ENCODE results near the gene CDH11.

Gene CDH11

DNA sequence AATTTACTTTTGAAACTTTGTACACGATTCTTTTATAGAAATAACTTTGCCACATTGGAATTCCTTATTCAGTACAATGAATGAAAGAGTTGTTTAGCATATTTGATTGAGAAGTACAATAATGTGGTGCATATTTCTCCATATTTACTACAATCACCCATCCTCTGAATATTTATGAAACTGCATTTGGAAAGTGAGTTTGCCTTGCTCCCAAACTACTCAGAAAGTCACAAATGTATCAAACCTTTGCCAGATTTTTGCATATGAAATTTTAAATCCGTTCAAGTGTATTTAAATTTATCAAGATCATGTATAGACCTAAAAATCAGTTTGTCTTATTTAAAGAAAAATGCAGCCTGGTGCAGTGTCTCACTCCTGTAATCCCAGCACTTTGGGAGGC lies 148.7 kb downstream of the CDH11 start:
- no peak for DNase-seq

DNA sequence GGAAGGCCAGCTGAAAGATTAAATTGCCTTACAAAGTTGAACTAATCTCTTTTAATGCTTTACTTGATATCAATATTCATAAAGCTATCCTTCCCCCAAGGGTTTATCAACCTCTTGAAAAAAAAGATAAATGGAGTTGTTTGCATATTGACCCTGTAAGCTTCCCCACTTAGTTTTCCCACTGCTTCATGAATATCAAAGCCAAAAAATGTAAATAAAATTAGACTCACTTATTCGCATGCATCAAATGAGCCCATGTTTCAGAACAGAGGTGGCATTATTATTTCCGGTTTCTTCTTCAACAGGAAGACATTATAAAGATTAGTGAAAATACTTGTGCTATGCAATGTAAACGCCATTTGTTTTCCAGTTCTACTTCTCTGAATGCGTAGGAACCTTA lies 150.7 kb downstream of the CDH11 start:
- DNase-seq: no peak

DNA sequence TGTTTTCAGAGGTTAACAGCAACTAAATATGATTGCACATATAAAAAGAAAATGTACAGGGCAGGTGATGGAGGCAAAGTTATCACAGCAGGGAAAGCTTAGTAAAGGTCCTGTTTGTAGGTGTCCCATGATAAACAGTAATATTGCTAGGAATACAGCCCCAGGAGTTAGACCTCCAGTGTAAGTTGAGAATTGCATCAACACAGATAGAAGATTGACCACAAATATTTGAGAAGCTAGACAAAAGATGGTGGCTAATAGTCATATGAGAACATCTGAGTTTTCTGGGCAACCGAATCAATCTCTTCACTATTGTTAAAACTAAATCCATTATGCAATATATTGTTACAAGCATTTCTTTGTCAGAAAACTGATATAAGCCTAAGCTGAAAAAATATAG lies 152.6 kb downstream of the CDH11 start:
- no peak for DNase-seq

DNA sequence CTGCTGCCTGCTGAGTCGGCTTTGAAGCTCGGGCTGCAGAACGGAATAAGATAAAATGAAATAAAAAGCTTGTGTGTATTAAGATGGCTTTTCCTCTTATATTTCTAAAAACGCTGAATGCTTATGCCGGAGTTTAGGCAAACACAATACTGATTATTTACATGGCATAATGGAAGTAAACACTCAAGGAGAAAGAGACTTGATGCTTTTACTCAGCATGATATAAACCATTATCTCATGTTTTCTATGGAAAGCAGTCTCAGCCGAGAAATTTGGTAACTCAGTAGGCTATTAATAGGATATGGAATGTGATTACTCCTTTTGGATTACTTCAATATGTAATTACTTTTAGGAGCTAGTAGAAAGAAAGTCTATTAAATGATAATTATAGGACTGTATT lies 153.3 kb downstream of the CDH11 start:
- no peak for DNase-seq

DNA sequence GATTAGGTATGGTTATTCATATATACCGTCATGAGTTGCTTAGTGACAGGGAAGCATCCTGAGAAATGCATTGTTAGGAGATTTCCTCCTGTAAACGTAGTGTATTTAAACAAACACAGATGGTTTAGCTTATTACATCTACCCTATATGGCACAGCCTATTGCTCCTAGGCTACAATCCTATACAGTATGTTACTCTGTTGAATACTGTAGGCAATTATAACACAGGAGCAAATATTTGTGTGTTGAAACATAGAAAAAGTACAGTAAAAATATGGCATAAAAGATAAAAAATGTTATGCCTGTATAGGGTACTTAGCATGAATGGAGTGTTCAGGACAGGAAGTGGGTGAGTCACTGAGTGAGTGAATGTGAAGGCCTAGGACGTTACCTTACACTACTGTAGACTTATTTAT lies 157.7 kb downstream of the CDH11 start:
- DNase-seq: no peak

DNA sequence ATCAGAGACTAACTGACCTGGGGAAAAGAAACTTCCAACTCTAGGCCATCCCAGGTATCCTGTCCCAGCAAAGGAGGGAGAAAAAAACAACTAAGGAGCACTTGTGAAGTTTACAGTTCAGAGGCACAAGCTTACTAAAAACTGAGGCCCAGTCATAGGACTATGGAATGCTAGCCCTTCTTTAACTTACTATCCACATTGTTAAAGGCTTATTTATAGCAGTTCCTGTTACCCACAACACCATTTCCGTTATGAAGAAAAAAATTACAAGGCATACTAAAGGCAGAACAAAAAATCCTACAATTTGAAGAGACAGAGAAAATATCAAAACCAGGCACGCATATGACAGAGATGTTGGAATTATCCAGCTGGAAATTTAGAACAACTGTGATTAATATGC lies 159.1 kb downstream of the CDH11 start:
- DNase-seq: no peak

DNA sequence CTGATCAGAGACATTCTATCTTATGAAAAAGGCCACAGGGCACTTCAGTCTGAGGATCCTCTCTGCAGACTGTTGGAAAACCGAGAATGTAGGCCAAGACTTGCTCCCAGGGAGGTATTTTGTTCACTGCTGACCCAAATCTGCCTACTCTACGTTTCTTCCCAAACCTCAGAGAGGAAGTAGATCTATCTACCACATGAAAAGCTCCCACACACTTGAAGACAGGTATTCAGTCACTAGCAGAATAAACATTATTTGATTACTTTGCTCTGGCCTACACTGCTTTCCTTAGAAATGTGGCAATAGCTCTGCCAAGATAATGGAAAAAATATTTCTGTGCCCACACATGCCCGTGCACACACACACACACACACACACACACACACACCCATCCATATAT lies 164.6 kb downstream of the CDH11 start:
- no peak for DNase-seq

DNA sequence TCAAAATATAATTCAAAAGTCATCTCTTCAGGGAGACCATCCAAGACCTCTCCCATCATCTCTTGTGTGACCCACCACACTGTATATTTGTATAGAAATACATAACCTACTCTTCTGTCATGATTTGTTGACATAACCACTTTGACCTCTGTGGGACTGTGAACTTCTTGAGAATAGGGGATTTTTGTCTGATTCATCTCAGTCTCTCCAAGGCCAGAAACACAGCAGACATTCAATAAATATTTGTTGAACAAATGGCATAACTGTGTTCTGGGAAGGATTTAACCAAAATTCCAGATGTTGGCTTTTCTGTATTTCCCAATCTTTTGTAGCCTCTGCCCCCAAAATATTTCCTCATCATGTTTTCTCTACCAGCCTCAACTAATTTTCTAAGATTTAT lies 169.7 kb downstream of the CDH11 start:
- no peak for DNase-seq

DNA sequence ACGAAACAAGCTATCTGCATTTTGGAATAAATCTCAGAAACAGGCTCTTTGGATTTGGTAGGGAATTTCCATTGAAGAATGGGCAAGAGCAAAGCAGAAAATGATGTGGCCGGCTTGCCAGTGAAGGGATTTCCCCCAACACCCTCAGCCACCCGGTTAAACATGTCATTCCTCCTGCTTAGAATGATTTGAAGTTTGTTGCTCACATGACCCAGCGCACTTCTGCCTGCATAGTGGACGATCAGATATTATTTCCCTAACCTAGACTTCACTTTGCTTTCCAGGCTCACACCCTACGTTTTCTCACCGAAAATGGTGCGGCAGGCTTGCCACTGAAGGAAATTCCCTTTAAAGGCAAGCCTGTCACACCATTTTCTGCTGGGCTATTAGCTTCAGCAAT lies 170.7 kb downstream of the CDH11 start:
- no peak for DNase-seq

DNA sequence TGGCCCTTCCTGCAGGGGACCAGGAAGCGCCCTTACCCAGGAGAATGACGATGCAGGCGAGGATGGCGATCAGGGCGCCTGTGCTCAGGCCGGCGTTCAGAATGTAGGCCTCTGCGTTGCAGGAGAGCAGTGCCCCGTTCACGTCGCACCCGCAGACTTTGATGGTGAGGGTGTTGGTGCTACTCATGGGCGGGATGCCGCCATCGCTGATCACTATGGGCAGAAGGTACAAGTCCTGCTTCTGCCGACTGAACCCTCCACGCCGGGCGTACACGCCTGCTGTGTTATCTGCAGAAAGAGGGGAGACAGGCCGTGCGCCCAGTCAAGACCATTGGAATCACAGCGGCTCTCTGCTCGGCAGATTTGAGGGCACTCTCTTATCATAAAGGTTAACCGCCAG lies 171.1 kb downstream of the CDH11 start:
- DNase-seq: no peak

DNA sequence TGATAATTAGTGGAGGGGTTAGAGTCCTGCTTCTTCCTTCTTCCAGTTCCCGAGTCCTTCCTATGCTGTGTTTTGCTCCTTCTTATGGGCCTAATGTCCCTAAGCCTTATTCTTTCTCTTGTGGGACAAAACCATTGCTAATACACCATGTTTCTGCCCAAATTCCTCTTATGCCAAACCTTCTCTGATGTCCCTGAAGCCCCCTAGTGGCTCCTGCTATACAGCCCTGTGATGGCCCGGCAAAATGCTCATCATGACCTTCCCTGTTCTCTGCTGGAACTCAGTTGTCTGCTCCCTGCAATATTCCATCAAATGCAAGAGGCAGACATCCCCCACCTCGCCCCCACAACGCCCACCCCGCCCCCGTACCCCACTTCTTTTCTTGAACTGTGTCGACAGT lies 171.6 kb downstream of the CDH11 start:
- DNase-seq: no peak

DNA sequence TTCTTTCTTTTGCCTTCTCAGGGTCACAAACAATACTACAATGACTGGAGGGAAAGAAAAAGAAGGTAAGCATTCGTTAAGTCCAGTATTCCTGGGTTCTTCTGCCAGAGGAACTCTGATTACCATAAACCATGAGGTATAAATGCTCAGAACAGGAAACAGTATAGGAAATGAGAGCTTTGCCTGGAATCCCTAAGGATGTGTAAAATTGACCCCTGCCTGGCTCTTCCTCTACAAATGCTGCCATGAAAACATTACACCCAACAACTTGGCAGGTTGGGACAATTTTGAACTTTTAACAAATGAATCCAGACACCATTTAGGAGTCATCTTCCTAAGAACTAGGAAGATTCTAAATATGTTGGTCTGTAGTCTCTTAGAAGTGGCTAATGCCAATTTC lies 173.8 kb downstream of the CDH11 start:
- no peak for DNase-seq

DNA sequence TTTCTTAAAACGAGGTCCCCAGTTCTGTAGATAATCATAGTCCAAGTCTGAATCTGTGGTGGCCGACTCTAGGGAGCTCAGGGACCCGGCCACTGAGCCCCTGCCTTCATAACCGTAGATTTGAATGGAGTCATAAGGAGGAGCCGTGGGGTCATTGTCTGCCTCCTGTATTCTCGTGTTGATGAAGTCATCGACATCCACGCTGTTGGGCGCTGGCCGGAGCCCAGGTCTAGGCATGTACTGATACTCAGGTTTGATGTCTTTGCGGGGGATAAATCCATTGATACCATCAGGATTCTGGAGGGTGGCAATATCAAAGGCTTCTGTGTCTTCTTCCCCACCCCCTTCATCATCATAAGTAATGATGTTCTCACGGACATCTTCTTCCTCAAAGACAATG lies 174.2 kb downstream of the CDH11 start:
- no peak for DNase-seq

DNA sequence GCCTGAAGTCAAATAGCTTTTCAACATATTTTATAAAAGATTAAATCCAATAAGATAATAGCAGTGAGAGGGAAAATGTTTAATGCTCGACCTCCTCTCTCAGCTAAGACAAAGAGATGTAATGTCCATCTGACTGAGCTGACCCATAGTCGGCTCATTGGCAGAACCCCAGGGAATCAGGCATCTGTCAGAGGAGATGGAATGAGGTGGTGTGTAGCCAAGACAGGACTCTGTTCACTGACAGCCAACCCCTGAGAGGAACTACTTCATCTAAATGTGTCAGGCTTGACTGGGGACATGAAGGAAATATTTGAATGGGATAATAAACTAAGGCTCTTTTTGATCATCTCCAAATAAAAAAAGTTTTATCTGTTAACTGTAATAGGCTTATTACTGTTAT lies 188.0 kb downstream of the CDH11 start:
- no peak for DNase-seq

DNA sequence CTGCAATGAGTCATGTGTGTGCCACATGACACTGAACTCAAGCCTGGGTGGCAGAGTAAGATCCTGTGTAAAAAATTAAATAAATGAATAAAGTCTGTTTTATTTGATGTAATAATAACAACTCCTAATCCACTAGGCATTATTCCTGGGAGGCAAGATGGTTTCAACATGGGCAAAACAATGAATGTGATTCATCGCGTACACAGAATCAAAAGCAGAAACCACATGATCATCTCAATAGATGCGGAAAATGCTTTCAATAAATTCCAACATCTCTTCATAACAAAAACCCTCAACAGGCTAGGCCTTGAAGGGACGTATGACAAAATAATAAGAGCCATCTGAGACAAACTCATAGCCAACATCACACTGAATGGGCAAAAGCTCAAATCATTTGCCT lies 195.4 kb downstream of the CDH11 start:
- no peak for DNase-seq

DNA sequence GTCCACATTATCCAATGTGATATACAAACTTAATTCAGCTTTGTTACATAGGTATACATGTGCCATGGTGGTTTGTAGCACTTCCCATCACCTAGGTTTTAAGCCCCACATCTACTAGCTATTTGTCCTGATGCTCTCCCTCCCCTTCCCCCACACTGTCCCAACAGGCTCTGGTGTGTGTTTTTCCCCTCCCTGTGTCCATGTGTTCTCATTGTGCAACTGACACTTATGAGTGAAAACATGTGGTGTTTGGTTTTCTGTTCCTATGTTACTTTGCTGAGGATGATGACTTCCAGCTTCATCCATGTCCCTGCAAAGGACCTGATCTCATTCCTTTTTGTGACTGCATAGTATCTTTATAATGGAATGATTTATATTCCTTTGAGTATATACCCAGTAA lies 196.7 kb downstream of the CDH11 start:
- no peak for DNase-seq

DNA sequence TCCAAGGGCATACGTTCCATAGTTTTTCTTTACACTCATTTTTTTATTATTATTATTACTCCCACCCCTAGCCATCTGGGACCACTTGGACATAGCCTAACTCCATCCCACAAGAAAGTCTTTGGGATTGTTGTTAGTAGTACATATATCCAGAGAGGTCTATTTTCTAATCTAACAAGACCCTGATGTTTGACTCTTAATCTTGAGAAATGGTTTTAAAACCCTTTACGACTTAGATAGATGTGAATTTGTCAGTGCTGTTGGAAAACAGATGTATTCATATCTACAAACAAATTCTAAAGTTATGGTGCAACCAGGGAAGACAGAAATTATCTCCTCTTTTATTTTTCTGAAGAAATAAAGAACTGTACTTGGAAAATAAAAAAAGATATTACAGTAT lies 197.8 kb downstream of the CDH11 start:
- DNase-seq: no peak

DNA sequence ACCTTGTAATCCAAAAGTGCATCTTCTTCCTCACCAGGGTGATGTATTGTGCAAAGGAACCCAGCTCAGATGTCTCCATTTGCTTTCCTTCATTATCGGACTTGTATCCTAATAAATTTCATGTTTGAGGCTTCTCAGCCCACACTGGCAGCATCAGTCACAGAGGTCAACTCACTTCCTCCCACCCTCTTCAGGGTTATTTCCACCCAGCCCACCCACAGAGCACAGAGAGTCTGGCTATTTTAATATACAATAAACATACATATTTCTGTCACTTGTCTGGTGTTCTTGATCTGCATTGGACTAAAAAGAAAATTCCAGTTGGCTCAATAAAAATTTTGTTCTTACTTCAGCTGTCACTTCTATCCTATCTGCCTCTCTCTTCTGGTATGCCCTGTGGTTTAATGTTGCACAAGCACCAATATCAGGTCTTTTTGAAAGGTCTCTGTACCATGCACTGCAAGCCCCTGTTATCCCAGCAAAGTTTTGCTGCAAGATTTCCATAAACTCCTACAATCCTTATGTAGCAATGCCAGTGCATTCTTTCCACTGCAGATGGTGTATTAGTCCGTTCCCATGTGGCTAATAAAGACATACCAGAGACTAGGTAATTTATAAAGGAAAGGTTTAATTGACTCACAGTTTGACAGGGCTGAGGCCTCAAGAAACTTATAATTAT lies 201.8 kb downstream of the CDH11 start:
- DNase-seq: no peak

DNA sequence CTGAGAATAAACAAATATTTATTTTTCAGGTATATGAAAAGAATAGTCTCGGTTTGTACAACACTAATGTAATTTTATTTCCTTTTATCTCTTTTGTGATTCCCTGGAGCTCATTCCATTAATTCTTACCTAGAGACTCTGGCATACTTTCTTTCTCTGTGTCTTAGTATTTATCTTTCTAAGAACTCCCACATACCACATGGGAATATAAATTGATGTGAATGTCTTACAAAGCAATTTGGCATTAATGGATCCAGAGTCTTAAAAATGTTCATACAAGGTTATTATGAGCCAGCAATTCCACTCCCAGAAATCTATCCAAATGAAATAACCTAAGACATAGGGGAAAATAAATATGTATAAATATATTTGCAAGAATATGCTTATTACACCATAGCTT lies 202.7 kb downstream of the CDH11 start:
- no peak for DNase-seq

DNA sequence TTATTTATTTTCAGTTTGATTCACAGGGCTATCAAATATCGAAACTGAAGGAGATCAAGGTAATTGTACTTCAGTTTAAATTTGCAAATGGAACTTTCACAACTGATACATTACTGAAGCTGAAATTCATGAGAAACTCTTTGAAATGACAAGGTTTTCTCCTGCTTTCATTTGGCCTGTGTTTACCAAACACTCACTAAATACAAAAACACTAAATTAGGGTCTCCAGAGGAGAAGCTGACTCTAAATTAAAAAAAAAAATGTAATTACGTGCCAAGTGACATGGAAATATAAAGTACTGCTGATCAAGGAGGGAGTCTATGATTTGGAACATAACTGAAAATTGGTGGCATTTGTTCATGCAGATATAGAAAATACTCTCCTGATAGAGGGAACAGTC lies 205.8 kb downstream of the CDH11 start:
- no peak for DNase-seq

DNA sequence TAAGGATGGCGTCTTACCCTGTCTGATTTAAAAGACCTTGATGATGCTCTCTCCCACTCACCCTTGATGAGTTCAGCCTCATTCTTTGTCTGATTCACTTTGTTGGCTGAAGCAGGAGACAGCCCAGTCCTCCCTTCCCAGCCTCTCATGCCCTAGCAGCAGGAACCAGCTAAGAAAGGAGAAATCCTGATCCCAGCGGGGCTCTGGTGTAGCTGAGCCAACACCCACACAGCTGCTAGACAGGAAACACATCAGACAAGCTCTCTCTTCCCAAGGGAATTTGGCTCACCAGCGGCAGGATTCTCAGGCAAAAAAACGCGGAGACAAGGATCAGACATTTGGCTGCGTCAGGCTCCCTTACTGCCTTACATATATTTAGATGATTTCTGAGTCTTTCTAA lies 211.5 kb downstream of the CDH11 start:
- no peak for DNase-seq

DNA sequence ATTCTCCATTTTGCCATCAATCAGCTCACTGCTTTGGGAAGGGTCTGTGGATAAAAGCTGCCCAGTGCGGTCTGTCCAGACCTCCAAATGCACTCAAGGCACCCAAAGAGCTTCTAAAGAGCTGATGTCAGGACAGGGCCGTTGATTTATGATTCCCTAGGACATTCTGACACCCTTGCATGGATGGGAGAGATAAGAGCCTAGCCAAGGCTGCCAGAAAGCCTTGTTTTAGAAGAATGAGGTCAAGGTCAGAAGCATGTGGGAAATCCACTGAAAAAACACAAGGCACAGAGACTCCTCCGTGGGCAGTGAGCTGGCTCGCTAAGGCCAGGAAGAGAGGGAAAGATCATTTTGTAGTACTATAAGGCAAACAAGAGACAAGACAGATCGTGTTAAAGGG lies 214.0 kb downstream of the CDH11 start:
- no peak for DNase-seq

DNA sequence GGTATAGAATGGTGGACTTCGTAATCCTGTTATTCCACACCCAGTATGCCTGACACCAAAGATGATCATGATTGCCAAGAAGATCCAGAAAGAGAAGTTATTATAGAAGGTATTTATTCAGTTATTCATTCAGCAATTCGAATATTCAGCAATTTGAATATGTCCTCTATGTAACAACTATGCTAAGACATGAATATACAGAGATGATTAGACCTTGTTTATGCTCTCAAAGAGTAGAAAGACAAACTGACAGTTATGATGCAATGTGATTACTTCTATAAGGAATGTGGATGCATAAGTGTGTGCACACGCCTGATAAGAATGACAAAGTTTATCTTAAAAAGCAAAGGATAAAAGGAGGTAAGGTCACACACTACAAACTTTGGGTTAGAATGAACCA lies 218.1 kb downstream of the CDH11 start:
- no peak for DNase-seq

DNA sequence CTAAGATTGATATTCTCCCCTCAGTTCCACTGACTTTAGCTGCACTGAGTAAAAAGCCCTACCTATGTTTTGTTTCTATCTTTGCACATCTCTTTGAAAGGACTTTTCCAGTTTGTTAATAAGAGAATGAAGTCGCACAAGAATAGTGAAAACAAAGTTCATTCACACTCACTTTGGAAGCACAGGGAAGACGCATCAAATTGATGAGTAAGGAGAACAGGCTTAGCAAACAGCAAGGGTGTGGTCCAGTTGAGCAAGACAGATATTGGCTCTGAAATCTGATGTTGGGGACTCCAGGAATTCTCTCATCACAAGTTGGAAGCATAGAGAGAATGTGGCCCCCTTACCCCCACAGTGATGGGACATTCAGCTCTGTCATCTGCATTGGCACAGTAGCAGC lies 221.3 kb downstream of the CDH11 start:
- no peak for DNase-seq

DNA sequence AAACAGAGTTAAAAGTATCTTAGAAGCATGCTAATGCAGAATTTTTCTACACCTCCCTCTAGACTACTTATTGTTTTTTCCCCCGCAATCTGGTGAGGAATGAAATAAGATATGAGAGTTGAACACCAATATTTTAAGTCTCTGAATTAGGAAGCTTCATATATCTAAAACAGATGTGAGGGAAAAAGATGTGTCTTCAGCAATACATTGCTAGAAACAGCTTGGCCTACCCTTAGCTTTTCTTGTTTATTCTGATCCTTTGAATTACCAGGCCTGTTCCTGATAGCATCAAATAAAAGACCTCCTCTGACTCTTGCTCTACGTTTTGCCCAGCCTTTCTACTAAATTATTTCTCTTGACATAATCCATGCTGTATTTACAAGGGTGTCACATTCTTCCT lies 221.8 kb downstream of the CDH11 start:
- DNase-seq: no peak

DNA sequence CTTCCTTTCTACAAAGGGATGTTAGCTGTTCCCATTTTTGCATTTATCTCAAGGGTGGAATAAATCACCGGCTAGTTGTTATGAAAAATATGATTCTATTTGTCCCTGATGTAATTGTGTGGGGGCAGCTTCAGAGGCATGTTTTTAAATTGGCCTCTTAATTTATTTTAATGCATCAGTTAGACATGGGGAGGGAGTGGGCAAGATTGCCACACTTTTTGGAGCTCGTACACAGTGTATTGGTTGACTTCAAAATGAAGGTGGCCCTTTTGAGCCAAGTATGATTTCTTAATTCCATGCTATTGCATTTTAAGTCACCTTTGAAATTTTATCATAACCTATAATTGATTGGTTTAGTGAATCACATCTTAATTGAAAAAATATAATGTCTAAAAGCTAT lies 223.7 kb downstream of the CDH11 start:
- DNase-seq: no peak

All from CD4-positive, alpha-beta T cell treated with Interleukin-12 subunit alpha and Interleukin-12 subunit beta, for 1 hour (primary cell).